H9 (cell line): Measurements from ENCODE around the gene ZNF79. TPM values are rescaled to one million over a fixed set of nuclear protein-coding genes. Genes with fewer than 3 reads are reported as not detected.
A peak's percentile ranks its signal among the peaks of the same experiment; 100 is the strongest.

Experiments used
- DNase-seq: peaks from one replicate; pipeline ENCODE4 v3.0.0-alpha.2; 2017
- H2AFZ ChIP-seq: one replicate; pipeline ENCODE4 v1.6.1; 2013; ENCODE audit warnings: mild to moderate bottlenecking, low read length, control low read depth, moderate library complexity
- H2AK5ac ChIP-seq: 2 replicates; pipeline ENCODE4 v1.6.1; 2013; ENCODE audit warnings: low read length, control low read depth, mixed read lengths; ENCODE audit not compliant: insufficient read length
- H2BK120ac ChIP-seq: one replicate; pipeline ENCODE4 v1.6.1; 2013; ENCODE audit warnings: low read depth, mild to moderate bottlenecking, low read length, control low read depth, inconsistent platforms; ENCODE audit not compliant: poor library complexity, severe bottlenecking
- H2BK12ac ChIP-seq: 2 replicates; pipeline ENCODE4 v1.6.1; 2013; ENCODE audit warnings: low read length, control low read depth, mixed read lengths, low read depth; ENCODE audit not compliant: insufficient read length
- H2BK15ac ChIP-seq: 2 replicates; pipeline ENCODE4 v1.6.1; 2013; ENCODE audit warnings: low read depth, low read length, control low read depth
- H2BK20ac ChIP-seq: one replicate; pipeline ENCODE4 v1.6.1; 2013; ENCODE audit warnings: low read depth, mild to moderate bottlenecking, low read length, control low read depth, inconsistent platforms; ENCODE audit not compliant: poor library complexity, severe bottlenecking
- H2BK5ac ChIP-seq: 2 replicates; pipeline ENCODE4 v1.6.1; 2013; ENCODE audit warnings: low read length, control low read depth, mixed read lengths; ENCODE audit not compliant: insufficient read length
- H3K14ac ChIP-seq: 2 replicates; pipeline ENCODE4 v1.6.1; 2013; ENCODE audit warnings: low read length, control low read depth; ENCODE audit not compliant: insufficient read depth
- H3K18ac ChIP-seq: 2 replicates; pipeline ENCODE4 v1.6.1; 2013; ENCODE audit warnings: low read depth, mild to moderate bottlenecking, mixed read lengths, low read length, control low read depth; ENCODE audit not compliant: insufficient read length
- H3K23ac ChIP-seq: 2 replicates; pipeline ENCODE4 v1.6.1; 2013; ENCODE audit warnings: low read length, control low read depth, mixed read lengths, low read depth; ENCODE audit not compliant: insufficient read length
- H3K23me2 ChIP-seq: 2 replicates; pipeline ENCODE4 v1.6.1; 2013; ENCODE audit warnings: low read depth, mild to moderate bottlenecking, mixed read lengths, low read length, control low read depth; ENCODE audit not compliant: insufficient read length, poor library complexity, severe bottlenecking
- H3K27ac ChIP-seq: 2 replicates; pipeline ENCODE4 v1.5.1; 2013; ENCODE audit warnings: low read length, control low read depth, mixed read lengths, low read depth; ENCODE audit not compliant: insufficient read length
- H3K27me3 ChIP-seq: 2 replicates; pipeline ENCODE4 v1.6.1; 2013; ENCODE audit warnings: low read length, control low read depth, inconsistent platforms; ENCODE audit not compliant: insufficient read depth
- H3K4ac ChIP-seq: 2 replicates; pipeline ENCODE4 v1.6.1; 2013; ENCODE audit warnings: low read depth, mild to moderate bottlenecking, control low read depth, inconsistent platforms, low read length, moderate library complexity
- H3K4me1 ChIP-seq: 2 replicates; pipeline ENCODE4 v1.6.1; 2013; ENCODE audit warnings: low read length, control low read depth, inconsistent platforms; ENCODE audit not compliant: insufficient read depth
- H3K4me2 ChIP-seq: 2 replicates; pipeline ENCODE4 v1.6.1; 2013; ENCODE audit warnings: low read length, control low read depth, mixed read lengths; ENCODE audit not compliant: insufficient read length, insufficient read depth
- H3K56ac ChIP-seq: 2 replicates; pipeline ENCODE4 v1.6.1; 2013; ENCODE audit warnings: low read depth, mild to moderate bottlenecking, mixed read lengths, low read length, control low read depth; ENCODE audit not compliant: insufficient read length
- H3K79me1 ChIP-seq: 2 replicates; pipeline ENCODE4 v1.6.1; 2013; ENCODE audit warnings: low read depth, mild to moderate bottlenecking, moderate library complexity, low read length, control low read depth, inconsistent platforms; ENCODE audit not compliant: insufficient read depth, poor library complexity, severe bottlenecking
- H3K79me2 ChIP-seq: 2 replicates; pipeline ENCODE4 v1.6.1; 2013; ENCODE audit warnings: low read length, control low read depth, inconsistent platforms; ENCODE audit not compliant: insufficient read depth
- H3K9ac ChIP-seq: 2 replicates; pipeline ENCODE4 v1.6.1; 2013; ENCODE audit warnings: low read length, control low read depth, mixed read lengths; ENCODE audit not compliant: insufficient read length; ENCODE audit errors: extremely low read depth
- H3K9me3 ChIP-seq: one replicate; pipeline ENCODE4 v1.6.1; 2013; ENCODE audit warnings: low read depth, low read length, inconsistent platforms; ENCODE audit not compliant: control insufficient read depth
- H3T11ph ChIP-seq: one replicate; pipeline ENCODE4 v1.6.1; 2013; ENCODE audit warnings: mild to moderate bottlenecking, low read length, control low read depth, inconsistent platforms
- H4K20me1 ChIP-seq: one replicate; pipeline ENCODE4 v1.6.1; 2013; ENCODE audit not compliant: control insufficient read depth, insufficient read length, insufficient read depth
- H4K5ac ChIP-seq: 2 replicates; pipeline ENCODE4 v1.6.1; 2013; ENCODE audit warnings: low read depth, mild to moderate bottlenecking, mixed read lengths, low read length, control low read depth; ENCODE audit not compliant: insufficient read length
- H4K8ac ChIP-seq: replicated peaks from 2 replicates; pipeline ENCODE4 v1.6.1; 2013; ENCODE audit warnings: low read length, control low read depth, mixed read lengths, low read depth; ENCODE audit not compliant: insufficient read length
- H4K91ac ChIP-seq: 2 replicates; pipeline ENCODE4 v1.6.1; 2013; ENCODE audit warnings: low read depth, mild to moderate bottlenecking, moderate library complexity, mixed read lengths, low read length, control low read depth; ENCODE audit not compliant: insufficient read length
- H3K27ac Mint-ChIP-seq, 3 experiments: 2 replicates in 2 of 3; 3 replicates in 1 of 3; pipeline ENCODE4 v1.8.0; 2020 to 2021; ENCODE audit warnings: mixed read lengths in 3 of 3, mild to moderate bottlenecking in 1 of 3, moderate library complexity in 1 of 3
- H3K27me3 Mint-ChIP-seq: 2 replicates; pipeline ENCODE4 v1.8.0; 2021; ENCODE audit warnings: low read depth, mild to moderate bottlenecking, moderate library complexity, mixed read lengths
- H3K36me3 Mint-ChIP-seq, 3 experiments: 2 replicates in 2 of 3; 3 replicates in 1 of 3; pipeline ENCODE4 v1.8.0; 2020 to 2021; ENCODE audit warnings: low read depth in 3 of 3, mixed read lengths in 3 of 3; ENCODE audit not compliant: insufficient read depth in 1 of 3
- H3K4me1 Mint-ChIP-seq, 2 experiments: 2 replicates each; pipeline ENCODE4 v1.8.0; 2020; ENCODE audit warnings: mixed read lengths in 2 of 2
- H3K4me3 Mint-ChIP-seq, 2 experiments: 2 replicates in 1 of 2; 3 replicates in 1 of 2; pipeline ENCODE4 v1.8.0; 2020 to 2021; ENCODE audit warnings: mild to moderate bottlenecking in 2 of 2, mixed read lengths in 2 of 2, moderate library complexity in 1 of 2
- H3K9me3 Mint-ChIP-seq, 2 experiments: 2 replicates in 1 of 2; 3 replicates in 1 of 2; pipeline ENCODE4 v1.8.0; 2020; ENCODE audit warnings: mild to moderate bottlenecking in 2 of 2, mixed read lengths in 2 of 2, moderate library complexity in 1 of 2
- WGBS: extraction: QIAGEN DNeasy Blood & Tissue Kit; methylation state at CpG from one replicate; pipeline ENCODE4 v1.1.7; 2013; ENCODE audit warnings: missing lambda C conversion rate, low lambda C conversion rate, mixed read lengths; ENCODE audit not compliant: insufficient read length; ENCODE audit errors: extremely low coverage; 5-methylcytosine and 5-hydroxymethylcytosine counted together
- long read RNA-seq: library from polyadenylated mRNA; unstranded; transcript quantifications from one replicate; pipeline ENCODE4 v2.0.0, GENCODE V29; 2020
- total RNA-seq: library from RNA; stranded (reverse); gene quantifications from 2 replicates; pipeline ENCODE4 v1.2.1, GENCODE V29; 2021
- TF ChIP-seq, protein P1 (sequence below): fragments of 200-600 bp; sonication (generic); conservative IDR thresholded peaks from 3 replicates; pipeline ENCODE4 v1.8.0; 2021; ENCODE audit warnings: antibody characterized with exemption, mild to moderate bottlenecking

The ZNF79 gene
- 11.5 TPM in 2 replicates for total RNA-seq
- long read RNA-seq, transcript ZNF79-203 (5 exons, 2,192 nt) = minor isoform, 16 of 90 reads
- long read RNA-seq, transcript ZNF79-202 (6 exons, 2,194 nt) = minor isoform, 17 of 90 reads
- long read RNA-seq, transcript ZNF79-201 (5 exons, 2,078 nt) = major isoform, 28 of 90 reads
- long read RNA-seq, partial matches to known transcripts = 0 of 90 reads
- long read RNA-seq, other reads (novel, unspliced or antisense) = 29 of 90 reads

DNA sequence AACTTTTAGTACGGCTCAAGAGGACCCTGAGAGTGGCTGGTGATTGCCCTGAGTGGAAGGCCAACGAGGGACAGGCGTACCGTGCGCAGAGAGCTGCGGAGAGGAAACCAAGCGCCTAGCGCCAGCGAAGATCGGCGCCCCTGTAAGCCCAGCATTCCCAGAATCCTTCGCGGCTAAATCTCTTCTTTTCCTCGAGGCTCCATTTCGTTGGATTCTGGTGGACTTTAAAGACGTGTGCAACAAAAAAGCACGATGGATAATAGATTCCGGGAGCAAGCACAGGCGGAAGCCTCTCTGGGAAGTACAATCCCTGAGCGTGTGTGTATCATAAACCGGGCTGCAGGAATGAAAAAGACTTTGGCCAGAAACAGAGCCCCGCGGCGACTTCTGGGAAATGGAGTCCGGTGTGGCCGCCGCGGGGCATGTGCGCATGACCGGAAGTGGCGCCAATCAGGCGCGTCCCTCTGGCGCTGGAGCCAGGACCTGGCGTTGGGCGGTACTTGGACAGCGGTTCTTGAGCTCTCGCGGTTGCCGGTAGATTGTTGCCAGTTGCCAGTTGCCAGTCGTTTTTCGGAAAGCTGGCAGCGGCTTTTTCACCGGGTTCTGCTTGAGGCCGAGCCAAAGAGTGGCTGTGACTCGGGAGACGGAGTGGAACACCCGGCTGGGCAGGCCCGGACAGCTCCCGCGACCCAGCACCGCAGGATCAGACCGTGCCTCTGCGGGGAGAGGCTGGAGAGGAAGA lies at the start of gene ZNF79:
TSS of gene ZNF79 (plus strand) at position 449 of the 742 bp plus-strand sequence. CDS start 406 bp downstream, outside the sequence.
- peak within 1 kb of the TSS; percentile 96 to 97 for H3K4me3 Mint-ChIP-seq
- Histone ChIP-seq H4K8ac (no peak within 1 kb of the TSS), H2BK20ac (no peak within 1 kb of the TSS), H3K27ac (no peak within 1 kb of the TSS), H3K56ac (no peak within 1 kb of the TSS), H2BK15ac (no peak within 1 kb of the TSS), H3K79me2 (peaks cover 8% of the 10 kb centered on the region; the same call in 1 of the 2 replicates), H3K4ac (no peak within 1 kb of the TSS), H3K9me3 (no peaks in the 10 kb centered on the region), H2BK120ac (no peak within 1 kb of the TSS), H3T11ph (no peak within 1 kb of the TSS), H4K20me1 (no peaks in the 10 kb centered on the region), H3K4me1 (no peaks in the 10 kb centered on the region; the same call in 1 of the 2 replicates), H2BK12ac (no peak within 1 kb of the TSS), H3K18ac (peak within 1 kb of the TSS; percentile 85), H3K23ac (no peak within 1 kb of the TSS), H3K27me3 (no peaks in the 10 kb centered on the region), H2AFZ (peak within 1 kb of the TSS; percentile 60), H3K4me2 (peak within 1 kb of the TSS; percentile 97), H3K9ac (peak within 1 kb of the TSS; percentile 89), H3K14ac (peak within 1 kb of the TSS; percentile 68), H4K91ac (no peak within 1 kb of the TSS), H3K79me1 (peaks cover 3% of the 10 kb centered on the region), H2BK5ac (no peak within 1 kb of the TSS), H3K23me2 (peaks cover 12% of the 10 kb centered on the region), H2AK5ac (no peak within 1 kb of the TSS), H4K5ac (no peak within 1 kb of the TSS)
- H3K27ac Mint-ChIP-seq = peak within 1 kb of the TSS; percentile 97 to 100 (median 100)
- peaks cover 25 to 27% of the 10 kb centered on the region in 2 experiments for H3K4me1 Mint-ChIP-seq
- peak; percentile 95 for DNase-seq
- H3K9me3 Mint-ChIP-seq = no peaks in the 10 kb centered on the region
- H3K27me3 Mint-ChIP-seq = no peaks in the 10 kb centered on the region
- H3K36me3 Mint-ChIP-seq = peaks cover 3 to 18% (median 16%) of the 10 kb centered on the region in 3 experiments; a peak in 6 of 7 replicates
- TF ChIP-seq, protein P1, sequence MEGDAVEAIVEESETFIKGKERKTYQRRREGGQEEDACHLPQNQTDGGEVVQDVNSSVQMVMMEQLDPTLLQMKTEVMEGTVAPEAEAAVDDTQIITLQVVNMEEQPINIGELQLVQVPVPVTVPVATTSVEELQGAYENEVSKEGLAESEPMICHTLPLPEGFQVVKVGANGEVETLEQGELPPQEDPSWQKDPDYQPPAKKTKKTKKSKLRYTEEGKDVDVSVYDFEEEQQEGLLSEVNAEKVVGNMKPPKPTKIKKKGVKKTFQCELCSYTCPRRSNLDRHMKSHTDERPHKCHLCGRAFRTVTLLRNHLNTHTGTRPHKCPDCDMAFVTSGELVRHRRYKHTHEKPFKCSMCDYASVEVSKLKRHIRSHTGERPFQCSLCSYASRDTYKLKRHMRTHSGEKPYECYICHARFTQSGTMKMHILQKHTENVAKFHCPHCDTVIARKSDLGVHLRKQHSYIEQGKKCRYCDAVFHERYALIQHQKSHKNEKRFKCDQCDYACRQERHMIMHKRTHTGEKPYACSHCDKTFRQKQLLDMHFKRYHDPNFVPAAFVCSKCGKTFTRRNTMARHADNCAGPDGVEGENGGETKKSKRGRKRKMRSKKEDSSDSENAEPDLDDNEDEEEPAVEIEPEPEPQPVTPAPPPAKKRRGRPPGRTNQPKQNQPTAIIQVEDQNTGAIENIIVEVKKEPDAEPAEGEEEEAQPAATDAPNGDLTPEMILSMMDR = no peak
- WGBS = no CpG with 5 or more reads among the region's 54 CpGs
